HL-60/S4 treated with retinoic acid at 250 ng/mL for 4 days and 3 days (cell line): ENCODE measurements around the gene AKIP1.

Experiments
- in situ Hi-C: fragments of 300-500 bp; cut with MboI; formaldehyde crosslinking; loops from 2 replicates; pipeline ENCODE4 v1.7.0; 2022; ENCODE audit warnings: low sequenced_read_pairs

The AKIP1 gene

GRCh38 chr11:8956860-8957259 is 45.9 kb downstream of the AKIP1 start:
- in situ Hi-C loops = no loop called here

- in situ Hi-C loops = no loop called here
These were observed 48.7 kb downstream of the AKIP1 start for GRCh38 chr11:8959546-8960166.

- in situ Hi-C loops = no loop called here
These were observed 50.4 kb downstream of the AKIP1 start for GRCh38 chr11:8961401-8961800.

- in situ Hi-C loops = no loop called here
These were observed 51.9 kb downstream of the AKIP1 start for GRCh38 chr11:8962841-8963240.

- in situ Hi-C loops = no loop called here
These were observed 52.8 kb downstream of the AKIP1 start for GRCh38 chr11:8963569-8964323.

- in situ Hi-C loops = no loop called here
These were observed 53.6 kb downstream of the AKIP1 start, which contains the start of gene TMEM9B for GRCh38 chr11:8964324-8965320. TSS of gene TMEM9B (minus strand) at chr11:8964442. CDS start at chr11:8964313, 129 bp downstream.

GRCh38 chr11:8967184-8967583 is 56.2 kb downstream of the AKIP1 start:
- in situ Hi-C loops = no loop called here
